ENCODE data around the gene TNNT2.

DNA sequence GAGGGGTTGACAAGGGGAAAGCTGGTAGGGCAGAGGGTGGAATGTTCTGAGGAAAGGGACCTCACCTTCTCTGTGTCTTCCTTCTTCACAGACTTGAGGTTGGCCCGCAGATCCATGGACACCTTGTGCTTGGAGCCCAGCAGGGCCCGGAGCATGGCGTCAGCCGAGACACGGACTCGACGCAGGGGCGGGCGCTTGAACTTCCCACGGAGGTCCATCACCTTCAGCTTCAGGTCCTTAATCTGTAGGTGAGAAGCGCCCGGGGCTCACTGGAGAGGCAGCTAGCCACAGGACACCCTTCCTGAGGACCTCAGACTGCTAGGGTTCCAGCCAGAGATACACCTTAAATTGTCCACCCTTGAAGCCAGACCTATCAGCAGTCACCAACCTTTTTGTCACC, 33.8 kb upstream of the TNNT2 start:
- TF ChIP-seq, protein P1, sequence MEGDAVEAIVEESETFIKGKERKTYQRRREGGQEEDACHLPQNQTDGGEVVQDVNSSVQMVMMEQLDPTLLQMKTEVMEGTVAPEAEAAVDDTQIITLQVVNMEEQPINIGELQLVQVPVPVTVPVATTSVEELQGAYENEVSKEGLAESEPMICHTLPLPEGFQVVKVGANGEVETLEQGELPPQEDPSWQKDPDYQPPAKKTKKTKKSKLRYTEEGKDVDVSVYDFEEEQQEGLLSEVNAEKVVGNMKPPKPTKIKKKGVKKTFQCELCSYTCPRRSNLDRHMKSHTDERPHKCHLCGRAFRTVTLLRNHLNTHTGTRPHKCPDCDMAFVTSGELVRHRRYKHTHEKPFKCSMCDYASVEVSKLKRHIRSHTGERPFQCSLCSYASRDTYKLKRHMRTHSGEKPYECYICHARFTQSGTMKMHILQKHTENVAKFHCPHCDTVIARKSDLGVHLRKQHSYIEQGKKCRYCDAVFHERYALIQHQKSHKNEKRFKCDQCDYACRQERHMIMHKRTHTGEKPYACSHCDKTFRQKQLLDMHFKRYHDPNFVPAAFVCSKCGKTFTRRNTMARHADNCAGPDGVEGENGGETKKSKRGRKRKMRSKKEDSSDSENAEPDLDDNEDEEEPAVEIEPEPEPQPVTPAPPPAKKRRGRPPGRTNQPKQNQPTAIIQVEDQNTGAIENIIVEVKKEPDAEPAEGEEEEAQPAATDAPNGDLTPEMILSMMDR (IDR thresholded peaks at IDR 0.05; ENCODE audit: low read depth, low read length), result no peak
- no peak for TF ChIP-seq POLR2A (IDR thresholded peaks at IDR 0.05; ENCODE audit: extremely low read depth, insufficient read length)
- no peak for TF ChIP-seq MYC (IDR thresholded peaks at IDR 0.05; ENCODE audit: low read depth, low read length)

Data from NB4 (cell line).